K562 (cell line): Measurements from ENCODE around the gene PLCB1.

Experiments
- CTCF ChIP-seq, 3 experiments: IDR thresholded peaks in 2 of 3; conservative IDR thresholded peaks in 1 of 3; 2 replicates each; pipeline ENCODE4 v1.5.1; 2011 to 2012; ENCODE audit warnings: low read length in 3 of 3, mild to moderate bottlenecking in 3 of 3, control low read depth in 2 of 3, improper control_type of control experiment in 1 of 3, inconsistent platforms in 1 of 3, low read depth in 1 of 3, mixed read lengths in 1 of 3, moderate library complexity in 1 of 3; ENCODE audit not compliant: insufficient read depth in 2 of 3
- TAF1 ChIP-seq: IDR thresholded peaks from 2 replicates; pipeline ENCODE4 v1.6.1; 2011; ENCODE audit warnings: mild to moderate bottlenecking, low read length, moderate library complexity; ENCODE audit not compliant: insufficient read depth, control insufficient read depth, severe bottlenecking; ENCODE audit errors: extremely low read depth

- TF ChIP-seq CTCF (IDR thresholded peaks at IDR 0.05 in 2 of 3, conservative IDR thresholded peaks at IDR 0.05 in 1 of 3; ENCODE audit: insufficient read depth in 2 of 3, low read depth in 1 of 3, low read length in 3 of 3), result no peak
- no peak for TF ChIP-seq TAF1
These were observed 243.8 kb downstream of the PLCB1 start for GRCh38 chr20:8375898-8376297.
